ENCODE results near the gene FAM81A.

GRCh38 chr15:59419170-59419569, 18.8 kb upstream of the FAM81A start:
- no peak for TF ChIP-seq CTCF (IDR thresholded peaks at IDR 0.05; ENCODE audit: low read depth, low read length, missing input control)
- TF ChIP-seq YY1 (IDR thresholded peaks at IDR 0.05), result no peak
- no peak for TF ChIP-seq MAX (IDR thresholded peaks at IDR 0.05)
- TF ChIP-seq HNF4A (conservative IDR thresholded peaks at IDR 0.05), result no peak
- TF ChIP-seq NR2F2 (IDR thresholded peaks at IDR 0.05), result no peak
- TF ChIP-seq JUND (IDR thresholded peaks at IDR 0.05), result no peak
- TF ChIP-seq RXRA (IDR thresholded peaks at IDR 0.05), result no peak
- TF ChIP-seq, protein P1, sequence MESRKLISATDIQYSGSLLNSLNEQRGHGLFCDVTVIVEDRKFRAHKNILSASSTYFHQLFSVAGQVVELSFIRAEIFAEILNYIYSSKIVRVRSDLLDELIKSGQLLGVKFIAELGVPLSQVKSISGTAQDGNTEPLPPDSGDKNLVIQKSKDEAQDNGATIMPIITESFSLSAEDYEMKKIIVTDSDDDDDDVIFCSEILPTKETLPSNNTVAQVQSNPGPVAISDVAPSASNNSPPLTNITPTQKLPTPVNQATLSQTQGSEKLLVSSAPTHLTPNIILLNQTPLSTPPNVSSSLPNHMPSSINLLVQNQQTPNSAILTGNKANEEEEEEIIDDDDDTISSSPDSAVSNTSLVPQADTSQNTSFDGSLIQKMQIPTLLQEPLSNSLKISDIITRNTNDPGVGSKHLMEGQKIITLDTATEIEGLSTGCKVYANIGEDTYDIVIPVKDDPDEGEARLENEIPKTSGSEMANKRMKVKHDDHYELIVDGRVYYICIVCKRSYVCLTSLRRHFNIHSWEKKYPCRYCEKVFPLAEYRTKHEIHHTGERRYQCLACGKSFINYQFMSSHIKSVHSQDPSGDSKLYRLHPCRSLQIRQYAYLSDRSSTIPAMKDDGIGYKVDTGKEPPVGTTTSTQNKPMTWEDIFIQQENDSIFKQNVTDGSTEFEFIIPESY (IDR thresholded peaks at IDR 0.05), result no peak
- no peak for TF ChIP-seq RAD21 (IDR thresholded peaks at IDR 0.05)

All from liver (tissue), 3 donors.